GM19455 (cell line): ENCODE results near the gene MAP7.
"Not testable (repeated sequence)": the region's sequence is repeated elsewhere in the genome, so short reads cannot be mapped to it uniquely, and the experiment has no call there.

Source experiments
- ATAC-seq: cut with Tn5 transposase; IDR thresholded peaks from one replicate; pipeline ENCODE4 v1.9.1; 2021; ENCODE audit not compliant: unreplicated experiment

Gene MAP7

GRCh38 chr6:136312975-136313374 lies 237.2 kb downstream of the MAP7 start:
- no peak for ATAC-seq

GRCh38 chr6:136309729-136310311 lies 240.4 kb downstream of the MAP7 start:
- ATAC-seq: no peak

- no peak for ATAC-seq
Measured at GRCh38 chr6:136309171-136309570, 241.1 kb downstream of the MAP7 start.

GRCh38 chr6:136308469-136308868 lies 241.8 kb downstream of the MAP7 start:
- not testable (repeated sequence) for ATAC-seq

- no peak for ATAC-seq
Measured at GRCh38 chr6:136307351-136307750, 242.9 kb downstream of the MAP7 start.

GRCh38 chr6:136306466-136306865 lies 243.8 kb downstream of the MAP7 start:
- ATAC-seq: no peak

- ATAC-seq: no peak
Measured at GRCh38 chr6:136304410-136304809, 245.8 kb downstream of the MAP7 start.

- ATAC-seq: no peak
Measured at GRCh38 chr6:136303516-136303915, 246.7 kb downstream of the MAP7 start.

GRCh38 chr6:136294621-136295020 lies 255.6 kb downstream of the MAP7 start:
- no peak for ATAC-seq
